Measurements from ENCODE around the gene LHFPL4. TPM values are rescaled to one million over a fixed set of nuclear protein-coding genes. Genes with fewer than 3 reads are reported as not detected.

Gene LHFPL4
- total RNA-seq, 1 donor from 2014 or later, result 0.32 TPM

DNA sequence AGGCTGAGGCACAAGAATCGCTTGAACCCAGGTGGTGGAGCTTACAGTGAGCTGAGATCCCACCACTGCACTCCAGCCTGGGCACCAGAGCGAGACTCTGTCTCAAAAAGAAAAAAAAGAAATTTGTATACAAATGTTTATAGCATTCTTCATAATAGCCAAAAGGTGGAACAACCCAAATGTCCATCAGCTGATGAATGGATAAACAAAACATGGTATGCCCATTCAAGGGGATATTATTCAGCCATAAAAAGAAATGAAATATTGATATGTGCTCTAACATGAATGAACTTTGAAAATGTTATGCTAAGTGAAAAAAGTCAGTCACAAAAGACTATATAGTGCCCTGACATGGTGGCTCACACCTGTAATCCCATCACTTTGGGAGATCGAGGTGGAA, 11.4 kb downstream of the LHFPL4 start:
- DNase-seq (ENCODE audit: low spot score), result no peak
- TF ChIP-seq EZH2 (IDR thresholded peaks at IDR 0.05), result no peak
- no peak for TF ChIP-seq EZH2phosphoT487 (IDR thresholded peaks at IDR 0.05)
- TF ChIP-seq, protein P1, sequence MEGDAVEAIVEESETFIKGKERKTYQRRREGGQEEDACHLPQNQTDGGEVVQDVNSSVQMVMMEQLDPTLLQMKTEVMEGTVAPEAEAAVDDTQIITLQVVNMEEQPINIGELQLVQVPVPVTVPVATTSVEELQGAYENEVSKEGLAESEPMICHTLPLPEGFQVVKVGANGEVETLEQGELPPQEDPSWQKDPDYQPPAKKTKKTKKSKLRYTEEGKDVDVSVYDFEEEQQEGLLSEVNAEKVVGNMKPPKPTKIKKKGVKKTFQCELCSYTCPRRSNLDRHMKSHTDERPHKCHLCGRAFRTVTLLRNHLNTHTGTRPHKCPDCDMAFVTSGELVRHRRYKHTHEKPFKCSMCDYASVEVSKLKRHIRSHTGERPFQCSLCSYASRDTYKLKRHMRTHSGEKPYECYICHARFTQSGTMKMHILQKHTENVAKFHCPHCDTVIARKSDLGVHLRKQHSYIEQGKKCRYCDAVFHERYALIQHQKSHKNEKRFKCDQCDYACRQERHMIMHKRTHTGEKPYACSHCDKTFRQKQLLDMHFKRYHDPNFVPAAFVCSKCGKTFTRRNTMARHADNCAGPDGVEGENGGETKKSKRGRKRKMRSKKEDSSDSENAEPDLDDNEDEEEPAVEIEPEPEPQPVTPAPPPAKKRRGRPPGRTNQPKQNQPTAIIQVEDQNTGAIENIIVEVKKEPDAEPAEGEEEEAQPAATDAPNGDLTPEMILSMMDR (IDR thresholded peaks at IDR 0.05), result no peak
- H3K79me2 ChIP-seq (ENCODE audit: low read depth), result no peaks in the 10 kb centered on the region
- no peak overlapping the region for H3K27ac Mint-ChIP-seq
- no peaks in the 10 kb centered on the region for H3F3A ChIP-seq (ENCODE audit: low read depth)
- H3K9me3 Mint-ChIP-seq, result no peaks in the 10 kb centered on the region
- no peak overlapping the region for H3K4me3 ChIP-seq
- no peak overlapping the region for H3K27ac ChIP-seq
- H3K4me1 Mint-ChIP-seq, result no peaks in the 10 kb centered on the region
- no peaks in the 10 kb centered on the region for H3K36me3 ChIP-seq
- H3K4me1 ChIP-seq, result no peaks in the 10 kb centered on the region
- H3K27me3 Mint-ChIP-seq (ENCODE audit: insufficient read depth, low read depth), result peaks cover 13% of the 10 kb centered on the region
- no peaks in the 10 kb centered on the region for H3K36me3 Mint-ChIP-seq
- no peaks in the 10 kb centered on the region for H3K27me3 ChIP-seq
- no peak overlapping the region for H3K4me2 ChIP-seq
- H2AFZ ChIP-seq (replicated peaks), result no peak overlapping the region
- H3K9ac ChIP-seq, result no peak overlapping the region
- no peaks in the 10 kb centered on the region for H3K9me3 ChIP-seq (ENCODE audit: low read depth)
- H3K4me3 Mint-ChIP-seq, result no peak overlapping the region
- no peaks in the 10 kb centered on the region for H4K20me1 ChIP-seq (ENCODE audit: low read depth)

DNA sequence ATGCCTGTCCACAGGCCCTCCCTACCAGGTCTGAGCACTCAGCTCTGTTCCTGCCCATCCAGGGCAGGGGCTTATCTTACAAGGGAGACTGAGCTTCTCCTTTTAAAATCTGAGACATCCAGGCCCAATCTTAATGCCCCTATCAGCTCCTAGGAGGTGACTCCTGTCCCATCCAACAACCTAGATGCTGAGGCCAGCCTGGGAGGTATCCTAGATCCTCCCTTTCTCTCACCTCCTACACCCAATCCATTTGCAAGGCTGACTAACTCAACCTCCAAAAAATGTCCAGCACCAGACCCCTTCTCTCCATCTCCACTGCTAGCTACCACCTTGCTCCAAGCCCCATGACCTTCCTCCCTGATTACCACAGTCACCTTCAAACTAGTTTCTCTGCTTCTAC, 17.4 kb downstream of the LHFPL4 start:
- Histone ChIP-seq H4K20me1 (ENCODE audit: low read depth) (no peaks in the 10 kb centered on the region), H3K79me2 (ENCODE audit: low read depth) (no peaks in the 10 kb centered on the region), H2AFZ (replicated peaks) (no peak overlapping the region), H3K9ac (no peak overlapping the region), H3K4me2 (no peak overlapping the region), H3F3A (ENCODE audit: low read depth) (no peaks in the 10 kb centered on the region), H3K4me3 (no peak overlapping the region), H3K9me3 (ENCODE audit: low read depth) (no peaks in the 10 kb centered on the region), H3K27me3 (no peaks in the 10 kb centered on the region), H3K36me3 (no peaks in the 10 kb centered on the region), H3K4me1 (no peaks in the 10 kb centered on the region), H3K27ac (no peak overlapping the region)
- TF ChIP-seq EZH2phosphoT487 (IDR thresholded peaks at IDR 0.05) (no peak), EZH2 (IDR thresholded peaks at IDR 0.05) (no peak)
- TF ChIP-seq, protein P1 (IDR thresholded peaks at IDR 0.05), result no peak
- no peaks in the 10 kb centered on the region for H3K36me3 Mint-ChIP-seq
- no peak overlapping the region for H3K4me3 Mint-ChIP-seq
- DNase-seq (ENCODE audit: low spot score), result no peak
- no peak overlapping the region for H3K27ac Mint-ChIP-seq
- no peaks in the 10 kb centered on the region for H3K9me3 Mint-ChIP-seq
- peaks cover 3% of the 10 kb centered on the region for H3K27me3 Mint-ChIP-seq (ENCODE audit: insufficient read depth, low read depth)
- H3K4me1 Mint-ChIP-seq, result no peaks in the 10 kb centered on the region

DNA sequence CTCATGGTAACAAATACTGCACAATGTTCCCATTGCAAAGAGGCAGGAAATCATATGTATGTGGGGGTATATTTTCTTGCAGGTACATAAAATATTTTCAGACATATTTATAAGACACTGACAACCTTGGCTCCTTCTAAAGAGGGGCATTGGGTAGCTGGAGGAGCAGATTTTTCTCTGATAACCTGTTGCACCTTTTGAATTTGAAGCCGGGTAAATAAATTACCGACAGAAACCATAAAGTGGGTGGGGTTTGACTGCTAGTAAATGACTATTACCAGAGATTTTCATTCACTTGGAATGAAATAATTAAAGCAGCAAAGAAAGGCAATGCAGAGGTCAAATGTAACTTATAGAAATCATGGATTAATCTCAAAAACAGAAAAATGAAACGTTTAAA, 19.2 kb downstream of the LHFPL4 start:
- Mint-ChIP-seq H3K27me3 (ENCODE audit: insufficient read depth, low read depth) (peaks cover 3% of the 10 kb centered on the region), H3K36me3 (no peaks in the 10 kb centered on the region), H3K9me3 (no peaks in the 10 kb centered on the region), H3K4me3 (no peak overlapping the region), H3K27ac (no peak overlapping the region), H3K4me1 (no peaks in the 10 kb centered on the region)
- H3K79me2 ChIP-seq (ENCODE audit: low read depth), result no peaks in the 10 kb centered on the region
- H2AFZ ChIP-seq (replicated peaks), result no peak overlapping the region
- no peaks in the 10 kb centered on the region for H3F3A ChIP-seq (ENCODE audit: low read depth)
- no peak overlapping the region for H3K9ac ChIP-seq
- H4K20me1 ChIP-seq (ENCODE audit: low read depth), result no peaks in the 10 kb centered on the region
- DNase-seq (ENCODE audit: low spot score), result no peak
- no peaks in the 10 kb centered on the region for H3K27me3 ChIP-seq
- no peaks in the 10 kb centered on the region for H3K36me3 ChIP-seq
- TF ChIP-seq EZH2phosphoT487 (IDR thresholded peaks at IDR 0.05) (no peak), EZH2 (IDR thresholded peaks at IDR 0.05) (no peak)
- TF ChIP-seq, protein P1 (IDR thresholded peaks at IDR 0.05), result no peak
- no peak overlapping the region for H3K4me3 ChIP-seq
- H3K4me1 ChIP-seq, result no peaks in the 10 kb centered on the region
- no peak overlapping the region for H3K27ac ChIP-seq
- H3K9me3 ChIP-seq (ENCODE audit: low read depth), result no peaks in the 10 kb centered on the region
- H3K4me2 ChIP-seq, result no peak overlapping the region

All from neural progenitor cell (in vitro differentiated cells).